ENCODE measurements around the gene AFMID. TPM values are rescaled to one million over a fixed set of nuclear protein-coding genes. Genes with fewer than 3 reads are reported as not detected.
A peak's percentile ranks its signal among the peaks of the same experiment; 100 is the strongest.

AFMID gene
- total and polyA plus RNA-seq, 2 donors (not counting 1 experiment from before 2014, with no cell fraction given) = 18.2 to 24.8 TPM

DNA sequence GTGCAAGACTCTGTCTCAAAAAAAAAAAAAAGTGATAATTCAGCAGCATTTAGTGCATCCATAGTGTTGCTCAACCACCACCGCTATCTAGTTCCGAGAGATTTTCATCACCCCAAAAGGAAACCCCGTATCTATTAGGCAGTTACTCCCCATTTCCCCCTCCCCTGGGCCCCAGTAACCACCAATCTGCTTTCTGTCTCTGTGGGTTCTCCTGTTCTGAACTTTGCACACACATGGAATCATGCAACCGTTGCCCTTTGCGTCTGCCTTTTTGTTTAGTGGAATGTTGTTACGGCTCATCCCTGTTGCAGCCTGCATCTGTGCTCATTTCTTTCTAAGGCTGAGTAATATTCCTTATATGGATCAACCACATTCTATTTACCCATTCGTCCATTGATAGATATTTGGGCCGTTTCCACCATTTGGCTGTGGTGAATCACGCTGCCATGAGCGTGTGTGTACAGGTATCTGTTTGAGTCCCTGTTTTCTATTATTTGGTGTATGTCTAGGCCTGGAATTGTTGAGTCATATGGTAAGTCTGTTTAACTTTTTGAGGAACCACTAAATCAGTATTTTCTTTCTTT lies 27.5 kb upstream of the AFMID start:
- Mint-ChIP-seq H3K27me3 (no peaks in the 10 kb centered on the region), H3K4me3 (peak overlapping the region; percentile 68), H3K9me3 (ENCODE audit: insufficient read depth) (no peaks in the 10 kb centered on the region), H3K4me1 (peaks cover 54% of the 10 kb centered on the region), H3K27ac (peak overlapping the region; percentile 79)
- DNase-seq = no peak
- H3K27ac ChIP-seq (ENCODE audit: low read length in 2 of 2) = no peak overlapping the region
- H3K36me3 ChIP-seq (replicated peaks in 1 of 2; ENCODE audit: control extremely low read depth in 1 of 2, control insufficient read depth in 1 of 2, extremely low read depth in 1 of 2, insufficient read depth in 2 of 2, low read length in 1 of 2) = no peaks in the 10 kb centered on the region
- H3K27me3 ChIP-seq (replicated peaks in 1 of 4; ENCODE audit: control extremely low read depth in 1 of 4, control insufficient read depth in 3 of 4, insufficient read depth in 4 of 4, low read length in 3 of 4) = no peaks in the 10 kb centered on the region
- no peak overlapping the region for H2AFZ ChIP-seq (ENCODE audit: insufficient read depth, low read depth, low read length, poor library complexity, severe bottlenecking)
- ChIA-PET POLR2A (interaction anchor here (0.7 to 1.5 kb wide), 2 partner anchors 13 to 111 kb away, joined by 3 to 4 read pairs; no protein-coding TSS in a partner anchor), CTCF (interaction anchor here (0.9 to 2.5 kb wide), 5 partner anchors 10 to 22 kb away, joined by 4 to 11 read pairs (median 5); no protein-coding TSS in a partner anchor)
- 35% methylated on average over 6 of the region's 10 CpGs for WGBS (ENCODE audit: insufficient coverage)
- H3K79me2 ChIP-seq (ENCODE audit: control insufficient read depth, insufficient read depth, low read length) = no peaks in the 10 kb centered on the region
- H3K4me2 ChIP-seq (replicated peaks; ENCODE audit: low read depth, low read length, poor library complexity, severe bottlenecking) = peak overlapping the region; percentile 36
- H3K9me3 ChIP-seq (ENCODE audit: control extremely low read depth in 1 of 3, control insufficient read depth in 2 of 3, insufficient read depth in 1 of 3, low read length in 2 of 3) = no peaks in the 10 kb centered on the region
- no peak overlapping the region for H3K4me3 ChIP-seq (ENCODE audit: control extremely low read depth in 1 of 5, extremely low read depth in 1 of 5, insufficient read depth in 1 of 5, low read depth in 2 of 5, low read length in 4 of 5)
- no peaks in the 10 kb centered on the region for H4K20me1 ChIP-seq (ENCODE audit: control insufficient read depth, insufficient read depth, low read length, poor library complexity, severe bottlenecking)
- peaks cover 28 to 54% of the 10 kb centered on the region in 2 donors for H3K4me1 ChIP-seq (ENCODE audit: control insufficient read depth in 2 of 2, insufficient read depth in 2 of 2, low read length in 2 of 2)
- TF ChIP-seq EZH2 (IDR thresholded peaks at IDR 0.05; ENCODE audit: borderline replicate concordance, insufficient read depth, low read depth, low read length, poor library complexity, severe bottlenecking) = no peak
- TF ChIP-seq, protein P1, sequence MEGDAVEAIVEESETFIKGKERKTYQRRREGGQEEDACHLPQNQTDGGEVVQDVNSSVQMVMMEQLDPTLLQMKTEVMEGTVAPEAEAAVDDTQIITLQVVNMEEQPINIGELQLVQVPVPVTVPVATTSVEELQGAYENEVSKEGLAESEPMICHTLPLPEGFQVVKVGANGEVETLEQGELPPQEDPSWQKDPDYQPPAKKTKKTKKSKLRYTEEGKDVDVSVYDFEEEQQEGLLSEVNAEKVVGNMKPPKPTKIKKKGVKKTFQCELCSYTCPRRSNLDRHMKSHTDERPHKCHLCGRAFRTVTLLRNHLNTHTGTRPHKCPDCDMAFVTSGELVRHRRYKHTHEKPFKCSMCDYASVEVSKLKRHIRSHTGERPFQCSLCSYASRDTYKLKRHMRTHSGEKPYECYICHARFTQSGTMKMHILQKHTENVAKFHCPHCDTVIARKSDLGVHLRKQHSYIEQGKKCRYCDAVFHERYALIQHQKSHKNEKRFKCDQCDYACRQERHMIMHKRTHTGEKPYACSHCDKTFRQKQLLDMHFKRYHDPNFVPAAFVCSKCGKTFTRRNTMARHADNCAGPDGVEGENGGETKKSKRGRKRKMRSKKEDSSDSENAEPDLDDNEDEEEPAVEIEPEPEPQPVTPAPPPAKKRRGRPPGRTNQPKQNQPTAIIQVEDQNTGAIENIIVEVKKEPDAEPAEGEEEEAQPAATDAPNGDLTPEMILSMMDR (IDR thresholded peaks at IDR 0.05) = no peak
- H3K9ac ChIP-seq (ENCODE audit: low read length) = no peak overlapping the region
- intact Hi-C loops (cut with micrococcal nuclease) = no loop called here
- no peak for ATAC-seq (ENCODE audit: low read depth)
